Stimulated activated CD4-positive, alpha-beta T cell treated with anti-CD3 and anti-CD28 coated beads, Interleukin-1b, Interleukin-23, amount 100 ng/mL, for 48 hours (primary cell): ENCODE data around the gene FAM114A1.
A peak's percentile ranks its signal among the peaks of the same experiment; 100 is the strongest.
"Not testable (repeated sequence)": the region's sequence is repeated elsewhere in the genome, so short reads cannot be mapped to it uniquely, and the experiment has no call there.

Source experiments
- DNase-seq: peaks from one replicate; pipeline ENCODE4 v3.0.0-alpha.2; 2020

FAM114A1 gene

GRCh38 chr4:38979511-38980230 lies 112.1 kb downstream of the FAM114A1 start:
- DNase-seq = no peak

GRCh38 chr4:38980903-38981676 lies 113.5 kb downstream of the FAM114A1 start:
- DNase-seq = peak; percentile 17

- DNase-seq = no peak
Measured at GRCh38 chr4:38982361-38983095, 114.9 kb downstream of the FAM114A1 start.

GRCh38 chr4:38983291-38983690 lies 115.7 kb downstream of the FAM114A1 start:
- DNase-seq = no peak

- DNase-seq = peak; percentile 19
Measured at GRCh38 chr4:38983787-38984598, 116.4 kb downstream of the FAM114A1 start.

GRCh38 chr4:38985410-38986100 lies 117.9 kb downstream of the FAM114A1 start:
- no peak for DNase-seq

GRCh38 chr4:38987491-38987890 lies 119.9 kb downstream of the FAM114A1 start:
- no peak for DNase-seq

GRCh38 chr4:38988353-38988752 lies 120.7 kb downstream of the FAM114A1 start:
- DNase-seq = not testable (repeated sequence)

- no peak for DNase-seq
Measured at GRCh38 chr4:38989487-38989886, 121.9 kb downstream of the FAM114A1 start.

- DNase-seq = no peak
Measured at GRCh38 chr4:38990241-38990640, 122.6 kb downstream of the FAM114A1 start.

GRCh38 chr4:38993683-38994082 lies 126.1 kb downstream of the FAM114A1 start:
- no peak for DNase-seq

- no peak for DNase-seq
Measured at GRCh38 chr4:38994135-38994534, 126.5 kb downstream of the FAM114A1 start.
